ENCODE data around the gene SMYD2. TPM values are rescaled to one million over a fixed set of nuclear protein-coding genes. Genes with fewer than 3 reads are reported as not detected.

SMYD2 gene
- total and polyA plus RNA-seq, 2 of the 8 experiments (the other 6 are each of a cell fraction or from before 2014, with no cell fraction given), result 3.0 to 5.2 TPM

- TF ChIP-seq CHD7 (IDR thresholded peaks at IDR 0.05; ENCODE audit: insufficient replicate concordance, low read length) (no peak), GTF2F1 (IDR thresholded peaks at IDR 0.05; ENCODE audit: borderline replicate concordance, low read depth, low read length) (no peak)
Measured at GRCh38 chr1:214264976-214265375, 16.0 kb upstream of the SMYD2 start (continued).

Measured in H1 (cell line).